H9 (cell line): Measurements from ENCODE around the gene OR4D10. TPM values are rescaled to one million over a fixed set of nuclear protein-coding genes. Genes with fewer than 3 reads are reported as not detected.

Source experiments
- DNase-seq: peaks from one replicate; pipeline ENCODE4 v3.0.0-alpha.2; 2017
- H2AFZ ChIP-seq: one replicate; pipeline ENCODE4 v1.6.1; 2013; ENCODE audit warnings: mild to moderate bottlenecking, low read length, control low read depth, moderate library complexity
- H2AK5ac ChIP-seq: 2 replicates; pipeline ENCODE4 v1.6.1; 2013; ENCODE audit warnings: low read length, control low read depth, mixed read lengths; ENCODE audit not compliant: insufficient read length
- H2BK120ac ChIP-seq: one replicate; pipeline ENCODE4 v1.6.1; 2013; ENCODE audit warnings: low read depth, mild to moderate bottlenecking, low read length, control low read depth, inconsistent platforms; ENCODE audit not compliant: poor library complexity, severe bottlenecking
- H2BK12ac ChIP-seq: 2 replicates; pipeline ENCODE4 v1.6.1; 2013; ENCODE audit warnings: low read length, control low read depth, mixed read lengths, low read depth; ENCODE audit not compliant: insufficient read length
- H2BK15ac ChIP-seq: 2 replicates; pipeline ENCODE4 v1.6.1; 2013; ENCODE audit warnings: low read depth, low read length, control low read depth
- H2BK20ac ChIP-seq: one replicate; pipeline ENCODE4 v1.6.1; 2013; ENCODE audit warnings: low read depth, mild to moderate bottlenecking, low read length, control low read depth, inconsistent platforms; ENCODE audit not compliant: poor library complexity, severe bottlenecking
- H2BK5ac ChIP-seq: 2 replicates; pipeline ENCODE4 v1.6.1; 2013; ENCODE audit warnings: low read length, control low read depth, mixed read lengths; ENCODE audit not compliant: insufficient read length
- H3K14ac ChIP-seq: 2 replicates; pipeline ENCODE4 v1.6.1; 2013; ENCODE audit warnings: low read length, control low read depth; ENCODE audit not compliant: insufficient read depth
- H3K18ac ChIP-seq: 2 replicates; pipeline ENCODE4 v1.6.1; 2013; ENCODE audit warnings: low read depth, mild to moderate bottlenecking, mixed read lengths, low read length, control low read depth; ENCODE audit not compliant: insufficient read length
- H3K23ac ChIP-seq: 2 replicates; pipeline ENCODE4 v1.6.1; 2013; ENCODE audit warnings: low read length, control low read depth, mixed read lengths, low read depth; ENCODE audit not compliant: insufficient read length
- H3K23me2 ChIP-seq: 2 replicates; pipeline ENCODE4 v1.6.1; 2013; ENCODE audit warnings: low read depth, mild to moderate bottlenecking, mixed read lengths, low read length, control low read depth; ENCODE audit not compliant: insufficient read length, poor library complexity, severe bottlenecking
- H3K27ac ChIP-seq: 2 replicates; pipeline ENCODE4 v1.5.1; 2013; ENCODE audit warnings: low read length, control low read depth, mixed read lengths, low read depth; ENCODE audit not compliant: insufficient read length
- H3K27me3 ChIP-seq: 2 replicates; pipeline ENCODE4 v1.6.1; 2013; ENCODE audit warnings: low read length, control low read depth, inconsistent platforms; ENCODE audit not compliant: insufficient read depth
- H3K4ac ChIP-seq: 2 replicates; pipeline ENCODE4 v1.6.1; 2013; ENCODE audit warnings: low read depth, mild to moderate bottlenecking, control low read depth, inconsistent platforms, low read length, moderate library complexity
- H3K4me1 ChIP-seq: 2 replicates; pipeline ENCODE4 v1.6.1; 2013; ENCODE audit warnings: low read length, control low read depth, inconsistent platforms; ENCODE audit not compliant: insufficient read depth
- H3K4me2 ChIP-seq: 2 replicates; pipeline ENCODE4 v1.6.1; 2013; ENCODE audit warnings: low read length, control low read depth, mixed read lengths; ENCODE audit not compliant: insufficient read length, insufficient read depth
- H3K56ac ChIP-seq: 2 replicates; pipeline ENCODE4 v1.6.1; 2013; ENCODE audit warnings: low read depth, mild to moderate bottlenecking, mixed read lengths, low read length, control low read depth; ENCODE audit not compliant: insufficient read length
- H3K79me1 ChIP-seq: 2 replicates; pipeline ENCODE4 v1.6.1; 2013; ENCODE audit warnings: low read depth, mild to moderate bottlenecking, moderate library complexity, low read length, control low read depth, inconsistent platforms; ENCODE audit not compliant: insufficient read depth, poor library complexity, severe bottlenecking
- H3K79me2 ChIP-seq: 2 replicates; pipeline ENCODE4 v1.6.1; 2013; ENCODE audit warnings: low read length, control low read depth, inconsistent platforms; ENCODE audit not compliant: insufficient read depth
- H3K9ac ChIP-seq: 2 replicates; pipeline ENCODE4 v1.6.1; 2013; ENCODE audit warnings: low read length, control low read depth, mixed read lengths; ENCODE audit not compliant: insufficient read length; ENCODE audit errors: extremely low read depth
- H3K9me3 ChIP-seq: one replicate; pipeline ENCODE4 v1.6.1; 2013; ENCODE audit warnings: low read depth, low read length, inconsistent platforms; ENCODE audit not compliant: control insufficient read depth
- H3T11ph ChIP-seq: one replicate; pipeline ENCODE4 v1.6.1; 2013; ENCODE audit warnings: mild to moderate bottlenecking, low read length, control low read depth, inconsistent platforms
- H4K20me1 ChIP-seq: one replicate; pipeline ENCODE4 v1.6.1; 2013; ENCODE audit not compliant: control insufficient read depth, insufficient read length, insufficient read depth
- H4K5ac ChIP-seq: 2 replicates; pipeline ENCODE4 v1.6.1; 2013; ENCODE audit warnings: low read depth, mild to moderate bottlenecking, mixed read lengths, low read length, control low read depth; ENCODE audit not compliant: insufficient read length
- H4K8ac ChIP-seq: replicated peaks from 2 replicates; pipeline ENCODE4 v1.6.1; 2013; ENCODE audit warnings: low read length, control low read depth, mixed read lengths, low read depth; ENCODE audit not compliant: insufficient read length
- H4K91ac ChIP-seq: 2 replicates; pipeline ENCODE4 v1.6.1; 2013; ENCODE audit warnings: low read depth, mild to moderate bottlenecking, moderate library complexity, mixed read lengths, low read length, control low read depth; ENCODE audit not compliant: insufficient read length
- H3K27ac Mint-ChIP-seq, 3 experiments: 2 replicates in 2 of 3; 3 replicates in 1 of 3; pipeline ENCODE4 v1.8.0; 2020 to 2021; ENCODE audit warnings: mixed read lengths in 3 of 3, mild to moderate bottlenecking in 1 of 3, moderate library complexity in 1 of 3
- H3K27me3 Mint-ChIP-seq: 2 replicates; pipeline ENCODE4 v1.8.0; 2021; ENCODE audit warnings: low read depth, mild to moderate bottlenecking, moderate library complexity, mixed read lengths
- H3K36me3 Mint-ChIP-seq, 3 experiments: 2 replicates in 2 of 3; 3 replicates in 1 of 3; pipeline ENCODE4 v1.8.0; 2020 to 2021; ENCODE audit warnings: low read depth in 3 of 3, mixed read lengths in 3 of 3; ENCODE audit not compliant: insufficient read depth in 1 of 3
- H3K4me1 Mint-ChIP-seq, 2 experiments: 2 replicates each; pipeline ENCODE4 v1.8.0; 2020; ENCODE audit warnings: mixed read lengths in 2 of 2
- H3K4me3 Mint-ChIP-seq, 2 experiments: 2 replicates in 1 of 2; 3 replicates in 1 of 2; pipeline ENCODE4 v1.8.0; 2020 to 2021; ENCODE audit warnings: mild to moderate bottlenecking in 2 of 2, mixed read lengths in 2 of 2, moderate library complexity in 1 of 2
- H3K9me3 Mint-ChIP-seq, 2 experiments: 2 replicates in 1 of 2; 3 replicates in 1 of 2; pipeline ENCODE4 v1.8.0; 2020; ENCODE audit warnings: mild to moderate bottlenecking in 2 of 2, mixed read lengths in 2 of 2, moderate library complexity in 1 of 2
- WGBS: extraction: QIAGEN DNeasy Blood & Tissue Kit; methylation state at CpG from one replicate; pipeline ENCODE4 v1.1.7; 2013; ENCODE audit warnings: missing lambda C conversion rate, low lambda C conversion rate, mixed read lengths; ENCODE audit not compliant: insufficient read length; ENCODE audit errors: extremely low coverage; 5-methylcytosine and 5-hydroxymethylcytosine counted together
- total RNA-seq: library from RNA; stranded (reverse); gene quantifications from 2 replicates; pipeline ENCODE4 v1.2.1, GENCODE V29; 2021
- TF ChIP-seq, protein P1 (sequence below): fragments of 200-600 bp; sonication (generic); conservative IDR thresholded peaks from 3 replicates; pipeline ENCODE4 v1.8.0; 2021; ENCODE audit warnings: antibody characterized with exemption, mild to moderate bottlenecking

Gene OR4D10
- total RNA-seq, 1 experiment from 2014 or later: not detected

DNA sequence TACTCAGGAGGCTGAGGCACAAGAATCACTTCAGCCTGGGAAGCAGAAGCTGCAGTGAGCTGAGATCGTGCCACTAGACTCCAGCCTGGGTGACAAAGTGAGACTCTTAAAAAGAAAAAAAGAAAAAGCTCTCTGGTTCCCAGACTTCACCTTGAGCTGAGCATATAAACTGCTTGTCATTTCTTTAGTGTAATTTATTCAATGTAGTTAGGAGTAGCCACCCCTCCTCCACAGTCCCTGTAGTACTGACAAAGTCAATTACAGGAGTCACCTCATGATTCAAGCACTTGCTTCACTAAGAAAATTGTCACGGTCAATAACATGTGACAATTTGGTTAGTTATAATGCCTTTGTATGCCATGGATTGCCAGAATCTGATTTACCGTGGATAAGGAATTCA, 7.2 kb downstream of the OR4D10 start:
- no peaks in the 10 kb centered on the region for H3K4me1 ChIP-seq
- no peak overlapping the region for H3K4ac ChIP-seq
- no peaks in the 10 kb centered on the region for H3K9me3 ChIP-seq
- H3K56ac ChIP-seq: no peak overlapping the region
- no peak overlapping the region for H3T11ph ChIP-seq
- H4K8ac ChIP-seq: no peak overlapping the region
- no peak overlapping the region for H2BK20ac ChIP-seq
- no peak overlapping the region for H3K18ac ChIP-seq
- no CpG with 5 or more reads among the region's 3 CpGs for WGBS
- H3K23ac ChIP-seq: no peak overlapping the region
- H2BK5ac ChIP-seq: no peak overlapping the region
- Mint-ChIP-seq H3K9me3 (no peaks in the 10 kb centered on the region), H3K27ac (no peak overlapping the region), H3K27me3 (peaks cover 2% of the 10 kb centered on the region; the same call in 1 of the 2 replicates), H3K4me3 (no peak overlapping the region), H3K4me1 (no peaks in the 10 kb centered on the region), H3K36me3 (no peaks in the 10 kb centered on the region)
- no peak overlapping the region for H4K91ac ChIP-seq
- no peaks in the 10 kb centered on the region for H3K79me1 ChIP-seq
- TF ChIP-seq, protein P1, sequence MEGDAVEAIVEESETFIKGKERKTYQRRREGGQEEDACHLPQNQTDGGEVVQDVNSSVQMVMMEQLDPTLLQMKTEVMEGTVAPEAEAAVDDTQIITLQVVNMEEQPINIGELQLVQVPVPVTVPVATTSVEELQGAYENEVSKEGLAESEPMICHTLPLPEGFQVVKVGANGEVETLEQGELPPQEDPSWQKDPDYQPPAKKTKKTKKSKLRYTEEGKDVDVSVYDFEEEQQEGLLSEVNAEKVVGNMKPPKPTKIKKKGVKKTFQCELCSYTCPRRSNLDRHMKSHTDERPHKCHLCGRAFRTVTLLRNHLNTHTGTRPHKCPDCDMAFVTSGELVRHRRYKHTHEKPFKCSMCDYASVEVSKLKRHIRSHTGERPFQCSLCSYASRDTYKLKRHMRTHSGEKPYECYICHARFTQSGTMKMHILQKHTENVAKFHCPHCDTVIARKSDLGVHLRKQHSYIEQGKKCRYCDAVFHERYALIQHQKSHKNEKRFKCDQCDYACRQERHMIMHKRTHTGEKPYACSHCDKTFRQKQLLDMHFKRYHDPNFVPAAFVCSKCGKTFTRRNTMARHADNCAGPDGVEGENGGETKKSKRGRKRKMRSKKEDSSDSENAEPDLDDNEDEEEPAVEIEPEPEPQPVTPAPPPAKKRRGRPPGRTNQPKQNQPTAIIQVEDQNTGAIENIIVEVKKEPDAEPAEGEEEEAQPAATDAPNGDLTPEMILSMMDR: no peak
- H2BK12ac ChIP-seq: no peak overlapping the region
- no peaks in the 10 kb centered on the region for H4K20me1 ChIP-seq
- no peaks in the 10 kb centered on the region for H3K23me2 ChIP-seq
- no peaks in the 10 kb centered on the region for H3K79me2 ChIP-seq
- no peak overlapping the region for H3K4me2 ChIP-seq
- DNase-seq: no peak
- H2BK120ac ChIP-seq: no peak overlapping the region
- H2BK15ac ChIP-seq: no peak overlapping the region
- H3K27me3 ChIP-seq: no peaks in the 10 kb centered on the region
- H2AFZ ChIP-seq: no peak overlapping the region
- no peak overlapping the region for H2AK5ac ChIP-seq
- no peak overlapping the region for H3K9ac ChIP-seq
- H3K27ac ChIP-seq: no peak overlapping the region
- H4K5ac ChIP-seq: no peak overlapping the region
- no peak overlapping the region for H3K14ac ChIP-seq
